T-helper 2 cell treated with Interferon-gamma antibody and Interleukin-4, amounts not matched to agents 5 μg/mL and 100 μg/mL, for 36 hours (primary cell): Measurements from ENCODE around the gene SLC35D2.
"Not testable (repeated sequence)": the region's sequence is repeated elsewhere in the genome, so short reads cannot be mapped to it uniquely, and the experiment has no call there.

Source experiments
- DNase-seq: peaks from one replicate; pipeline ENCODE4 v3.0.0; 2021; ENCODE audit warnings: low spot score
- H3K27ac Mint-ChIP-seq: one replicate; pipeline ENCODE4 v1.8.0; 2021; ENCODE audit warnings: mild to moderate bottlenecking, mixed read lengths
- H3K27me3 Mint-ChIP-seq: one replicate; pipeline ENCODE4 v1.8.0; 2021; ENCODE audit warnings: low read depth, mixed read lengths
- H3K36me3 Mint-ChIP-seq: one replicate; pipeline ENCODE4 v1.8.0; 2021; ENCODE audit warnings: low read depth, mixed read lengths
- H3K4me1 Mint-ChIP-seq: one replicate; pipeline ENCODE4 v1.8.0; 2021; ENCODE audit warnings: low read depth, mixed read lengths
- H3K4me3 Mint-ChIP-seq: one replicate; pipeline ENCODE4 v1.8.0; 2022; ENCODE audit warnings: mild to moderate bottlenecking, moderate library complexity, mixed read lengths
- H3K9me3 Mint-ChIP-seq: one replicate; pipeline ENCODE4 v1.8.0; 2021; ENCODE audit warnings: mixed read lengths

SLC35D2 gene

DNA sequence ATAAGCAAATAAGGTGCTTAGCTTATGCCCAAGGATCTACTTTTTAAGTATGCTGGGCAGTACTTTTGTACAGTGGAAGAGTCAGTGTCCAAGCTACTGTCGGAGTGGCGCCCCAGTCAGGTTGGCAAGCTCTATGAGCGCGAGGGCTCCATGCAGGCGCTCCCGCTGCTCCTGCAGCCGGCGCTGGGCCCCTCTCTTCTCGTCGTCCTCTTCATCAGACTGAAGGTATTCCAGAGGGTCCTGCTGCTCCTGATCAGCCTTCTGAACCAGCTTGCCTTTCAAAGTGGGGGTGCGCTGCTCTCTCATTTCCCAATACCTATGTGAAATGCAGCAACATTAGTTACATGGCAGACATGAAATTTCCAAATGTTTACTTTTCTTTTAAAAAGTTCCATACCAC is 4.6 kb upstream of the SLC35D2 start:
- H3K4me3 Mint-ChIP-seq = no peak overlapping the region
- no peaks in the 10 kb centered on the region for H3K27me3 Mint-ChIP-seq
- peaks cover 64% of the 10 kb centered on the region for H3K36me3 Mint-ChIP-seq
- H3K27ac Mint-ChIP-seq = no peak overlapping the region
- peaks cover 11% of the 10 kb centered on the region for H3K4me1 Mint-ChIP-seq
- DNase-seq = no peak
- H3K9me3 Mint-ChIP-seq = no peaks in the 10 kb centered on the region

DNA sequence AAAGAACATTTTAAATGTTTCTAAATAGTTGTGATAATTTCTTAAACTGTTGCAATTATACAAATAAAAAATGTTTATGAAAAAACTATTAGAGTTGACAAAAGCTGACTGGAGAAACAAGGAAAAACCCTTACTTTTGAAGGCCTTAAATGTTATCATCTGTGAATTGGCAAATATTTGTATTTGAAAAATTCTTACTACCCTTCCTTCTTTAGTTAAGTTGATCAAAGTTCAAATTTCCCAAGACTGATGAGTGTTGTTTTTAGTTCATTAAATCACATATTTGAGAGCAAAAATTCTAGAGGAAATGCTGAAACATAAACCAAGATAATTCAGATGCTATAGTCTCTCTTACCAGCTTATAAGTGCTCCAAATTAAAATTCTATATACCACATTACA is 2.6 kb upstream of the SLC35D2 start:
- peaks cover 52% of the 10 kb centered on the region for H3K36me3 Mint-ChIP-seq
- no peaks in the 10 kb centered on the region for H3K9me3 Mint-ChIP-seq
- H3K27me3 Mint-ChIP-seq = no peaks in the 10 kb centered on the region
- no peak for DNase-seq
- peaks cover 11% of the 10 kb centered on the region for H3K4me1 Mint-ChIP-seq
- no peak overlapping the region for H3K4me3 Mint-ChIP-seq
- no peak overlapping the region for H3K27ac Mint-ChIP-seq

DNA sequence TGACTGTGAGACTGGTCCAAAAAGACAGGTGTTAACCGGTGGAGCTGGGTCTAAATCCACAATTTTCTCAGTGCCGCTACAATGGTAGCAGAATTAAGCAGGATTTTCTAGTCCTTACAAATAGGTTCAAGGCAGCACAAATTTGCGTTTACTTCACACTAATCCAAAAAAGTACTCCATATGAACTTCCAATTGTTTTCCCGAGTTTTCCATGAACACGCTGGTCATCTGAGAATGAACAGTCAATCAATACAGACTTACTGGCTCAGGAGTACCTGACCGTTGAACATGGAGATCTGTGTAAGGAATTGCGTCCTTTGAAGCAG is 709 bp downstream of the SLC35D2 start:
- Mint-ChIP-seq H3K4me3 (peak overlapping the region; percentile 74), H3K36me3 (peaks cover 35% of the 10 kb centered on the region), H3K27me3 (no peaks in the 10 kb centered on the region), H3K4me1 (peaks cover 10% of the 10 kb centered on the region), H3K27ac (no peak overlapping the region), H3K9me3 (no peaks in the 10 kb centered on the region)
- no peak for DNase-seq

DNA sequence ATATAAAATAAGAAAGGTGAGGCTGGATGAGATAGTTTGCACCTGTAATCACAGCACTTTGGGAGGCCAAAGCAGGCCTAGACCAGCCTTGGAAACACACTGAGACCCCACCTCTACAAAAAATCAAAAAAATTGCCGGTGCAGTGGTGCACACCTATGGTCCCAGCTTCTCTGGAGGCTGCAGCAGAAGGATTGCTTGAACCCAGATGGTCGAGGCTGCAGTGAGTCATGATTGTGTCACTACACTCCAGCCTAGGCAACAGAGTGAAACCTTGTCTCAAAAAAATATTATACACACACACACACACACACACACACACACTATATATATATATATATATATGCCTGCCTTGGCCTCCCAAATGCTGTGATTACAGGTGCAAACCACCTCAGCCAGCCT is 1.3 kb downstream of the SLC35D2 start:
- H3K27me3 Mint-ChIP-seq = no peaks in the 10 kb centered on the region
- H3K27ac Mint-ChIP-seq = no peak overlapping the region
- peaks cover 33% of the 10 kb centered on the region for H3K36me3 Mint-ChIP-seq
- no peaks in the 10 kb centered on the region for H3K9me3 Mint-ChIP-seq
- peaks cover 10% of the 10 kb centered on the region for H3K4me1 Mint-ChIP-seq
- no peak for DNase-seq
- H3K4me3 Mint-ChIP-seq = no peak overlapping the region

GRCh38 chr9:96381696-96382095 is 1.8 kb downstream of the SLC35D2 start:
- Mint-ChIP-seq H3K27ac (no peak overlapping the region), H3K4me1 (peaks cover 10% of the 10 kb centered on the region), H3K27me3 (no peaks in the 10 kb centered on the region), H3K9me3 (no peaks in the 10 kb centered on the region), H3K4me3 (peak overlapping the region; percentile 16), H3K36me3 (peaks cover 30% of the 10 kb centered on the region)
- DNase-seq = no peak

DNA sequence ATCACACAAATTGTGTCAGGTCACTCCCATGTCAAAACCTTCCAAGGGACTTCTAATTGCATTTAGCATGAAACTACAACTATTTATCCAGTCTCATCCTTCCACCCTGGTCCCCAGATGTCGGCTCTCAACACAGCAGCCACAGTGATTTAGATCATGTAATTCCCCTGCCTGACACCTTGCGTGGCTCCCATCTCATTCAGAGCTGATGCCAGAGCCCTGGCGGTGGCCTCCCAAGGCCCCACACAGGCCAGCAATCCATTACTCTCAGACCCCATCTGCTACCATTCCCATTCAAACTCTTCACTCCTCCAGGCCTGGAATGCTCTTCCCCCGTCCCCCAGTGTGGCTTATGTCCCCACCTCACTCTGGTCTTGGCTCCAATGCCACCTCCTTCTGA is 2.4 kb downstream of the SLC35D2 start:
- Mint-ChIP-seq H3K4me1 (peaks cover 10% of the 10 kb centered on the region), H3K27me3 (no peaks in the 10 kb centered on the region), H3K27ac (no peak overlapping the region), H3K36me3 (peaks cover 26% of the 10 kb centered on the region), H3K4me3 (no peak overlapping the region), H3K9me3 (no peaks in the 10 kb centered on the region)
- no peak for DNase-seq

- Mint-ChIP-seq H3K9me3 (no peaks in the 10 kb centered on the region), H3K27ac (no peak overlapping the region), H3K4me3 (no peak overlapping the region), H3K27me3 (no peaks in the 10 kb centered on the region), H3K4me1 (peaks cover 10% of the 10 kb centered on the region), H3K36me3 (peaks cover 19% of the 10 kb centered on the region)
- DNase-seq = no peak
Measured at GRCh38 chr9:96379461-96379860, 4.0 kb downstream of the SLC35D2 start.

- H3K4me1 Mint-ChIP-seq = peaks cover 4% of the 10 kb centered on the region
- H3K27me3 Mint-ChIP-seq = no peaks in the 10 kb centered on the region
- H3K36me3 Mint-ChIP-seq = peaks cover 11% of the 10 kb centered on the region
- H3K4me3 Mint-ChIP-seq = no peak overlapping the region
- no peaks in the 10 kb centered on the region for H3K9me3 Mint-ChIP-seq
- no peak overlapping the region for H3K27ac Mint-ChIP-seq
- DNase-seq = no peak
Measured at GRCh38 chr9:96378187-96378586, 5.3 kb downstream of the SLC35D2 start.

DNA sequence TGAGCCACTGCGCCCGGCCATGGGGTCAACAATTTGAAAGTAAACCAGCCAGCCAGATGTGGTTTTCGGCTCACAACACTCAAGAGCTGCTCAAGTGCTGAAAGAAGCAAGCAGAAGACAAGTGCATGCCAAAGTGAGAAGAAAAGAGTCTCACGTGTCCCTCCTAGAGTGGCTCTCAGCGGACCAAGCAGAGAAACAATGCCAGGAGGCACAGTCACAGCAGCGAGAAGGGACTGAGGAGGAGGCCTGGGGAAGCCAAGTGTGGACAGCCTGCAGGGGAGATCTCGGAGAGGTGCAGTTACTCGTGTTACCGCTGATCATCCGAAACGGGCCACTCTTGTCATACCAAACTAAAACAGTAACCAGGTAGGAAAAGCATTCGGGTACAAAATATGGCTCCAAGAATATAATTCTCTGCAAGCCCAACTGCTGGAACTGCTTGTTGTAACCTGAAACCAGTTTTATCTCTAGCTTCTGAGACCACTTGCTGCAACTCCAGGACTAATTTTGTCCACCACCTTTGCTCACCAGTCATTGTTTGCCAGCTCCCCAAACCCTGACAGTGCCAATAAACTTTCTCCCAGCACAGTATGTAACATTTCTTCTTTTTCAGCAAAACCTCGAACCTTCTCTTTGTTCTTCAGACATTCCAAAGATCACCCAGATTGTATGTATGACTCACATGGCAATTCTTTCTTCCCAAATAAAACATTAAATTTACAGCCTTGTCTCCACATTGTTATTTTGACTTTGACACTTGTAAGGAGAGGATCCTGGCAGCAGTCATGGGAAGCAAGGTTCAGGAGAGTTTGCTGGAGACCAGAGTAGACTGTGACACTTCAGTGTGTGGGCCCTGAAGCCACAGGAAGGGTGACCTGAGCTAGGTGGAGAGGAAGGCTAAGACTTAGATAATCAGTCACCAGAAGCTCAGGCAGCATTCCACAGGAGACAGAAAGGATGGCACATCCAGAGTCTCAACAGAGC is 6.3 kb downstream of the SLC35D2 start:
- Mint-ChIP-seq H3K4me3 (no peak overlapping the region), H3K9me3 (no peaks in the 10 kb centered on the region), H3K27ac (no peak overlapping the region), H3K4me1 (peaks cover 4% of the 10 kb centered on the region), H3K36me3 (peaks cover 11% of the 10 kb centered on the region), H3K27me3 (no peaks in the 10 kb centered on the region)
- no peak for DNase-seq

DNA sequence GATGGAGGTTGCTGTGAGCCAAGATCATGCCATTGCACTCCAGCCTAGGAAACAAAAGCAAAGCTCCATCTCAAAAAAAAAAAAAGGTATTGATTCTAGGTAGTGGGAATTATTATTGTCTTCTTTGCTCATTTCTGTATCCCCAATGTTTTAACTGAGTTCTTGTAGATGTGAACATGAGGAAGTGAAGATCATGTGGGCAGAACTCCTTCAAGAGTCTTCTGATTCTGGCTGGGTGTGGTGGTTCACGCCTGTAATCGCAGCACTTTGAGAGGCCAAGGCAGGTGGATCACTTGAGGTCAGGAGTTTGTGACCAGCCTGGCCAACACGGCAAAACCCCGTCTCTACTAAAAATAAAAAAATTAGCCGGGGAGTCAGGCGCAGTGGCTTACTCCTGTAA is 8.0 kb downstream of the SLC35D2 start:
- not testable (repeated sequence) for H3K9me3 Mint-ChIP-seq, H3K27me3 Mint-ChIP-seq, H3K4me1 Mint-ChIP-seq, H3K4me3 Mint-ChIP-seq, H3K36me3 Mint-ChIP-seq, DNase-seq, H3K27ac Mint-ChIP-seq

GRCh38 chr9:96367943-96368342 is 15.6 kb downstream of the SLC35D2 start:
- H3K4me3 Mint-ChIP-seq = no peak overlapping the region
- DNase-seq = no peak
- H3K36me3 Mint-ChIP-seq = no peaks in the 10 kb centered on the region
- no peaks in the 10 kb centered on the region for H3K4me1 Mint-ChIP-seq
- no peaks in the 10 kb centered on the region for H3K27me3 Mint-ChIP-seq
- H3K9me3 Mint-ChIP-seq = no peaks in the 10 kb centered on the region
- no peak overlapping the region for H3K27ac Mint-ChIP-seq

GRCh38 chr9:96363175-96363967 is 20.1 kb downstream of the SLC35D2 start:
- DNase-seq = no peak
- peaks cover 1% of the 10 kb centered on the region for H3K36me3 Mint-ChIP-seq
- H3K27ac Mint-ChIP-seq = no peak overlapping the region
- H3K4me3 Mint-ChIP-seq = no peak overlapping the region
- H3K9me3 Mint-ChIP-seq = no peaks in the 10 kb centered on the region
- no peaks in the 10 kb centered on the region for H3K27me3 Mint-ChIP-seq
- no peaks in the 10 kb centered on the region for H3K4me1 Mint-ChIP-seq

GRCh38 chr9:96362119-96362518 is 21.4 kb downstream of the SLC35D2 start:
- H3K4me1 Mint-ChIP-seq, H3K36me3 Mint-ChIP-seq, DNase-seq, H3K27ac Mint-ChIP-seq, H3K27me3 Mint-ChIP-seq, H3K9me3 Mint-ChIP-seq, H3K4me3 Mint-ChIP-seq: not testable (repeated sequence)

DNA sequence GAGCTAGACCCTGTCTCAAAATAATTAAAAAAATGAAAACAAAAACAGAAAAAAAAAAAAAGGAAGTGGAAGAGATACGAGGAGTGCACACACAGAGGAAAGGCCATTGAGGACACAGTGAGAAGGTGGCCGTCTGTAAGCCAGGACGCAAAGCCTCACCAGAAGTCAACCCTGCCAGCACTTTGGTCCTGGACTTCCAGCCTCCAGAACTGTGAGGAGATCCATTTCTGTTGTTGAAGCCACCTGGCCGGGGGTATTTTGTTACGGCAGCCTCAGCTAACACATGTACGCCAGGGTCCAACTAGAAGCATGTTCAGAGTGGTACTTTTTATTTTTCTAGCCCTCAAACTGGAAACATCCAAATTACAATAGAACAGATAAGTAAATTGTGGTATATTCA is 21.8 kb downstream of the SLC35D2 start:
- peaks cover 1% of the 10 kb centered on the region for H3K36me3 Mint-ChIP-seq
- H3K4me3 Mint-ChIP-seq = no peak overlapping the region
- H3K4me1 Mint-ChIP-seq = no peaks in the 10 kb centered on the region
- H3K27ac Mint-ChIP-seq = no peak overlapping the region
- H3K9me3 Mint-ChIP-seq = no peaks in the 10 kb centered on the region
- DNase-seq = no peak
- H3K27me3 Mint-ChIP-seq = no peaks in the 10 kb centered on the region
